Activated T-cell treated with anti-CD3 and anti-CD28 coated beads for 48 hours (primary cell): Measurements from ENCODE around the gene ASPA.
A peak's percentile ranks its signal among the peaks of the same experiment; 100 is the strongest.

Source experiments
- DNase-seq: peaks from one replicate; pipeline ENCODE4 v3.0.0-alpha.2; 2020; ENCODE audit warnings: low read depth

The ASPA gene

GRCh38 chr17:3534881-3535252, 59.1 kb downstream of the ASPA start:
- no peak for DNase-seq

DNA sequence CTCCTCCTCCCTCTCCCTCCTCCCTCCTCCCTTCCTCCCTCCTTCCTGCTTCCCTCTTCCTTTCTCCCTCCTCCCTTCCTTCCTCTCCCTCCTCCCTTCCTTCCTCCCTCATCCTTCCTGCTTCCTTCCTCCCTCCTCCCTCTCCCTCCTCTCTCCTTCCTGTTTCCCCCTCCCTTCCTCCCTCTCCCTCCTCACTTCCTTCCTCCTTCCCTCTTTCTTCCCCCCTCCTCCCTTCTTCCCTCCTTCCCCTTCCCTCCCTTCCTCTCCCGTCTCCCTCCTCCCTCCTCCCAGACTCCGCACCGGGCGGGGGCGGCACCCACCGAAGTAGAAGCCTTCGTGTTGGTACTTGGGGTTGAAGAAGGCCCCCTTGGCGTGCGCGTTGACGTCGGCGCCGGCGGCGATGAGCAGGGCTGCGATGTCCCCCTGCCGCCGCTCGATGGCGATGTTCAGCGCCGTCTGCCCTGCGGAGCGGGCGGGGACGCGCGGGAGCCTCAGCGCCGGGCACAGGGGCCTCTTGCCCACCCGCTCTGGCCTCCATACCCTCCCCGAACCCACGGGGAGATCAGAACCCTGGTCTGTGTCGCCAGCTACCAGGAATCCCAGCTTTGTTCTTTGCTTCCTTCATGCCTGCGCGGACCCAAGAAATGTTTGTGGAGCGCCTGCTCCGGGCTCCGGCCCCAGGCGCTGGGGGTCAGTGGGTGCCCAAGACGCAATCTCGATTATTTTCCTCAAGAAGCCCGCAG, 59.6 kb downstream of the ASPA start:
- DNase-seq, result peak; percentile 67

DNA sequence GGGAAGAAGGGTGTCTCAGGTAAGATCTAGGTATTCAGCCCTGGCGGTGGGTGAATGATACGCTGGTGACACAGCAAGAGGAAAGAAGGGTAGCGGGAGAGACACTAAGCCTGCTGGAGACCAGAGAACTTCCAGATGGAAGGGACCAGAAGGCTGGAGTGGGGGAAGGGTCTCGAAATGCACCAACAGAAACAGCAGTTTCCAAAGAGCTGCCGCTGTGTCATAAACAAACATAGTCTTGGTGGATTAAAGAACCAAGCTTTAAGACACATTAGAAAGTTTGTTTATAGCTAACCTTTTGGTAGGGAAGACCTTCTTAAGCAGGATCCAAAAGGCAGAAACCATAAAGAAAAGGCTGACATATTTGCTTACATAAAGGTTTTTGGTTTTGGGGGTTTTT, 60.9 kb downstream of the ASPA start:
- DNase-seq, result no peak

DNA sequence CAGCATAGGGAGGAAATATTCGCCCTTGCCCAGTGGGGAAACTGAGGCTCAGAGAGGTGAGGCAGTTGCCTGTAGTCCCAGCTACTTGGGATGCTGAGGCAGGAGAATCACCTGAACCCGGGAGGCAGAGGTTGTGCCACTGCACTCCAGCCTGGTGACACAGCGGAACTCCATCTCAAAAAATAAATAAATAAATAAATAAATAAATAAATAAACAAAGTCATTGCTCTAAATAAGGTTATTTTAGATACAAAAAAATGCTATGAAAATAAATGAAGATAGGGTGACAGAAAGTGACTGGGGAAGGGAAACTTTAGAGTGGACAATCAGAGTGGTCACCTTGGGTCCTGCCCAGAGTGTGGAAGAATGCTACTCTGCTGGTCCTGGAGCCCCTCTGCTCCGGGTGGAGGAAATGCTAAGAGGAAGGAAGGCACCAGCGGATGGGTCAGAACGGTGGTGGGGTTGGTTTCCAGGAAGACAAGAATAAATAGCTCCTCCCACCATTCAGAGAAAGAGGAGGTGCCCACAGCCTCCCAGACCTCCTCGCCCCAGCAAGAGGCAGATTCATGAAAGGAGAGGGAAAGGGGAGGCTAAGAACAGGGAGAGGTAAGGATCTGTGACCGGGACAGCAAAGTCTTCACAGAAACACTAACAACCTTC, 64.2 kb downstream of the ASPA start:
- DNase-seq, result no peak

DNA sequence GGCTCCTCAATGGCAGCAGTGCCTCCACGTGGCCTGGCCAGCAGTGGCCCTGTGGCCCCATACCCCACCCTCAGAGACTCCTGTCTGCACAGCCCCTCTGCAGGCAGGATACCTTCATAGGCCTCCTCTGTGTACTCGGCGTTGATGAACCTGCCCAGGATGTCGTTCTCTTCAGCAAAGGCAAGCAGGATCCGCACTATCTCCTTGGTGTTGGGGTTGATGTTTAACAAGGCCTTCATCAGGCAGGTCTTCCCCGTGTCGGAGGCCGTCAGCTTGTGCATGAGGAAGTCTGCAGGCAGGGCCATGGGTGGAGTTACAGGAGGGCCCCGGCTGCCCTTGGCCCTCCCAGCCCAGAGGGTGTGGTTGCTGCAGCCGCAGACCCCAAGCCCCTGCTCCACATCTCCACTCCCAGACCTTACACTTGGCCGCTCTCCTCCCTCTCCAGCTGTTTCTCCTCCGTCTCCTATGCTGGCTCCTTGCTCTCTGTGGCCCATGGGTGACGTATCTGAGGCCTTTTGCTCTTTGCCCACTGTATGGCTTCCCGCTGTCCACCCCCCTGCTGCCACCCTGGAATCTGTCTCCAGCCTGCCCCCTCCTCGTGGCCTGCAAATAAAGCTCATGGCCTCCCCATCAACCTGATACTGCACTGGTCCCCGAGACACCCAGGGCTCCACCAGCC, 66.8 kb downstream of the ASPA start:
- DNase-seq, result no peak

- no peak for DNase-seq
Measured at GRCh38 chr17:3543453-3543852, 67.7 kb downstream of the ASPA start.

- DNase-seq, result no peak
Measured at GRCh38 chr17:3544365-3544764, 68.6 kb downstream of the ASPA start.

DNA sequence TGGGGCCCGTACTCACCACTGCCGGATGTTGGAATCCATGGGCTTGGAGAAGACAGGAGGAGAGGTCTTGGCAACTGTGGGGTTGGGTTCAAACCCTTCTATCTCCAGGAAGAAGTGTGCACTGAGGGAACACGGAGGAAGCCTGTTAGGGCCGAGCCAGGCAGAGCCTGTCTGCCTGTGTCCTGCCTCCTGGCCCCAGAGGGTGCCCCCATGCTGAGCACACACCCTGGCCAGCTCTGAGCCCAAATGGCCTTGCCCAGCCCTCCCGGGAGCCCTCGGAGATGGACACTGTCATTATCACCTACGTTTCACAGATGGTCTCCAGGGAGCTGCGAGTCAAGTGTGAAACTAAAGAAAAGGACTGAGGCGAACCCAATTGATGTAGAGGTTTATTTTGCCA, 69.4 kb downstream of the ASPA start:
- DNase-seq, result no peak

DNA sequence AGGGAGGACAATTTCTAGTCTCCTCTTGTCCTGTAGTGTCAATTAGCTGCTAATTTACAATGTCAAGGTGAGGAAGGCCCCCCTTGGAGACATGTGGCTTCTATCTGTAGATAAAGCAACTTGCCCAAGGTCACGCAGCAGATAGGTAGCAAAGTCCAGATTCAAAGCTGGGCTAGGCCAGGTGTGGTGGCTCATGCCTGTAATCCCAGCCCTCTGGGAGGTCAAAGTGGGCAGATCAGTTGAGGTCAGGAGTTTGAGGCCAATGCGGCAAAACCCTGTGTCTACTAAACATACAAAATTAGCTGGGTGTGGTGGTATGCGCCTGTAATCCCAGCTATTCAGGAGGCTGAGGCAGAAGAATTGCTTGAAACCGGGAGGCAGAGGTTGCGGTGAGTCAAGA, 70.7 kb downstream of the ASPA start:
- DNase-seq, result no peak

DNA sequence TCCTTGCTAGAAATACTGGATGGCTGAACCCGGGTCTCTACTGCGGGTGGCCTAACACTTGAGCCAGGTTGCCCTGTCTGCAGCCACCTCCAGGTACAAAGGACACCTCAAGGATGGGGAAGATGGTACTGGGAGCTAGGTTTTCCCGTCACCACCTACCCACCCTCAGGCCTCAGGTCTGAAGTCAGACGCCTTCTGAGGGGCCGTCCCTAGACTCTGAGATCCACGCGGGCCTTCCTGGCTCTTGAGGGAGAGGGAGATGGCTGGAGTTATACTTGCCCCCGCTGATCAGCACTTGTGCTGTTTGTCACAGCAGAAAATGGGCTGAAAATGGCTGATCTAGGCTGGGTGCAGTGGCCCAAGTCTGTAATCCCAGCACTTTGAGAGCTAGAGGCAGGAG, 71.2 kb downstream of the ASPA start:
- no peak for DNase-seq

GRCh38 chr17:3547628-3548027, 71.8 kb downstream of the ASPA start:
- no peak for DNase-seq

- DNase-seq, result no peak
Measured at GRCh38 chr17:3549610-3550162, 73.9 kb downstream of the ASPA start.

GRCh38 chr17:3551189-3551588, 75.4 kb downstream of the ASPA start:
- DNase-seq, result no peak

- DNase-seq, result no peak
Measured at GRCh38 chr17:3552916-3553315, 77.1 kb downstream of the ASPA start.
